Measurements from ENCODE around the gene DMP1.

DMP1 gene

DNA sequence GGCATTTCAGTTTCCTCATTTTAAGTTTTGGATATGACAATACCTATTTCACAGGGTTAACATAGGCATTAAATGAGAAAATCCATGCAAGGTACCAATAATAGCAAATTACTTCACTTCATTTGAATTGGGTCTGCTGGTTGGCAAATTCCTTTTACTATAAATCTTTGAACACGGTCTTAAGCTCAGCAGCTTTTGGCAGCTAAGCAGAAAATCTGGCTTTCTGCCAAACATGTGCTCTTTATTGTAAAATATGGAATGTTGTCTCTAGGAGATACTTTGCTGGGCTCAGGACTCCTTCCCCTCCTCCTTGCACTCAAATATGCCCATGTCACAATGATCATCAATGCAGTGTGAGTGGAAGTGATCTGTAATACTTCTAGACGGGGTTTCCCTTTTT, 16.8 kb upstream of the DMP1 start:
- no peak overlapping the region for H3K4me3 ChIP-seq (ENCODE audit: low read length)
- H3K4me2 ChIP-seq (ENCODE audit: low read length) = no peak overlapping the region
- no peaks in the 10 kb centered on the region for H3K36me3 ChIP-seq (ENCODE audit: insufficient read depth, low read length)
- no peaks in the 10 kb centered on the region for H3K4me1 ChIP-seq (ENCODE audit: control insufficient read depth, insufficient read depth, low read length)
- no peaks in the 10 kb centered on the region for H3K27me3 ChIP-seq (ENCODE audit: control insufficient read depth, insufficient read depth, low read length)
- no peak overlapping the region for H3K9ac ChIP-seq (ENCODE audit: low read depth, low read length)
- H3K9me3 ChIP-seq (replicated peaks; ENCODE audit: low read length) = no peaks in the 10 kb centered on the region

DNA sequence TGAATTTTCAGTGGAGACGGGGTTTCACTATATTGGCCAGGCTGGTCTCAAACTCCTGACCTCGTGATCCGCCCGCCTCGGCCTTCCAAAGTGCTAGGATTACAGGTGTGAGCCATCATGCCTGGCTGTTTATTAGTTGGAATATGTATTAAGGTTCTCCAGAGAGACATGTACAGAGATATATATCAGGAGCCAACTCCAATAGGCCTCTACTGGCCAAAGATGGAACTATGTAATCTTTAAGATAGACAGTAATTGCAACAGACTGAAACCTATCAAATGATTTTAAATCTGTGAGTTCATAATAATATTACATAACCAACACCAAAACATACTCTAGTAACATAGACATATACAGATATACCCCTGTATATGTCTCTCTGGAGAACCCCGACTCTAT, 5.8 kb upstream of the DMP1 start:
- Histone ChIP-seq H3K9ac (ENCODE audit: low read depth, low read length) (no peak overlapping the region), H3K4me3 (ENCODE audit: low read length) (no peak overlapping the region), H3K4me2 (ENCODE audit: low read length) (no peak overlapping the region), H3K27me3 (ENCODE audit: control insufficient read depth, insufficient read depth, low read length) (no peaks in the 10 kb centered on the region), H3K36me3 (ENCODE audit: insufficient read depth, low read length) (no peaks in the 10 kb centered on the region), H3K9me3 (replicated peaks; ENCODE audit: low read length) (no peaks in the 10 kb centered on the region), H3K4me1 (ENCODE audit: control insufficient read depth, insufficient read depth, low read length) (no peaks in the 10 kb centered on the region)

DNA sequence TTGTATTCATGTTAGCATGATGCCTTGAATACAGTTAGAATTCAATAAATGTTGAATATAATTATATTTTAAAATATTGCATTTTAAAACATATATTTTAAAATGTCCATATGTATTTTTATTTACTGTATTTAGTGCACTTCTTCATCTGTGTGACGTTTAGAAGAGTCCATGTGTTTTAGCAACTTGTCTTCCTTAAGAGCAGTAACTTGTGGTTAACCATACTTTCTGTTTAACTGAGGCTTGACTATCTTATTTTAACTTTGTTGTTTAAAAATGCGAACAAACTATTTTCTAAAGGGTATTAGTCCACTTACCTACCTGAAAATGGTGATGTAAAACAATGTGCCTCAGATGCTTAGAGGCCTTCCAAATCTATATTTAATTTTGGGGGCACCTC, 858 bp downstream of the DMP1 start:
- Histone ChIP-seq H3K9ac (ENCODE audit: low read depth, low read length) (no peak overlapping the region), H3K4me2 (ENCODE audit: low read length) (no peak overlapping the region), H3K4me1 (ENCODE audit: control insufficient read depth, insufficient read depth, low read length) (no peaks in the 10 kb centered on the region), H3K27me3 (ENCODE audit: control insufficient read depth, insufficient read depth, low read length) (no peaks in the 10 kb centered on the region), H3K36me3 (ENCODE audit: insufficient read depth, low read length) (no peaks in the 10 kb centered on the region), H3K9me3 (replicated peaks; ENCODE audit: low read length) (no peaks in the 10 kb centered on the region), H3K4me3 (ENCODE audit: low read length) (no peak overlapping the region)

DNA sequence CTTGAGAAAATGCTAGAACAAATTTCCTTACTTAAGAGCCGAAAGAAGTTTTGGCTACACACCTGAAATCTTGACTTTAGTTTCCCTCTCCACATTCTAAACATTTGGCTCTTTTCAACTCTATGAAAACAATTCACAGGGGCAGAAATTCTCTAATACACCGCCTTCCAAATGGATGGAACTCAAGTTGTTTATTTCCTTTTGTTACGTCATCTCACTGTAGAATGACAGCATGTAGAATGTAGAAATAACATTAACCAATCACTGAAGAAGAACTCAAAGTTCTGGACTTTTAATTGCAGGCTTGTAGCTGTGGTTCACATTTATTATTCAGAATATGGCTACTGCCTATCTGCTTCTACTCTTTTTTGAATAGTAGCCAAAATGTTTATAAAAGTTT, 1.9 kb downstream of the DMP1 start:
- H3K4me1 ChIP-seq (ENCODE audit: control insufficient read depth, insufficient read depth, low read length) = no peaks in the 10 kb centered on the region
- no peak overlapping the region for H3K4me3 ChIP-seq (ENCODE audit: low read length)
- H3K9me3 ChIP-seq (replicated peaks; ENCODE audit: low read length) = no peaks in the 10 kb centered on the region
- H3K27me3 ChIP-seq (ENCODE audit: control insufficient read depth, insufficient read depth, low read length) = no peaks in the 10 kb centered on the region
- no peaks in the 10 kb centered on the region for H3K36me3 ChIP-seq (ENCODE audit: insufficient read depth, low read length)
- no peak overlapping the region for H3K9ac ChIP-seq (ENCODE audit: low read depth, low read length)
- H3K4me2 ChIP-seq (ENCODE audit: low read length) = no peak overlapping the region

DNA sequence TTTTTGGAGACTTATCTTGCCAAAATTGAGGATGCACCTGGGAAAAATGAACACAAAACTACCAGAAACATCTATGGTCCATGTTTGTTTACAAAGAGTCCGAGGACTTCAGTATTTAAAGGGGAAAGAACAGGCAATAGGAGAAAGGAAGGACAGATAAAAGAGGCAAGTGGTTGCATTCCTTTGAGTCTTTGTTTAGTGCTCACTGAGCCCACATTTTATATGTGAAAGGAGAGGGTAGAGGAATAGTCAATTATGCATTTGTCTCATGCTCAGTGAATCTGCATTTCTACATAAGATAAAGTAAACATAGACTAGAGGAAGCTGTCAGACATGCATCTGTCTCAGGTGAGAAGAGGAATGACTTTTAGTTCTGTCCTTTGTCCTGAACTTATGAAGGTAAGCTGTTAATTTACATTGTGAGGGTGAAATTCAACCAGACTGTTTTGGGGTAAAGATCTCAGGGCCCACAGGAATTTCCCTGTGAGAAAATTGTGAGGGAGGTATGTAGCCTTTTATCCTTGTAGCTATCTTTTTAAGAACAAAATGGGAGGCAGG, 4.5 kb downstream of the DMP1 start:
- H3K27me3 ChIP-seq (ENCODE audit: control insufficient read depth, insufficient read depth, low read length) = no peaks in the 10 kb centered on the region
- no peak overlapping the region for H3K4me3 ChIP-seq (ENCODE audit: low read length)
- H3K4me1 ChIP-seq (ENCODE audit: control insufficient read depth, insufficient read depth, low read length) = peaks cover 25% of the 10 kb centered on the region
- H3K9ac ChIP-seq (ENCODE audit: low read depth, low read length) = no peak overlapping the region
- no peak overlapping the region for H3K4me2 ChIP-seq (ENCODE audit: low read length)
- H3K9me3 ChIP-seq (replicated peaks; ENCODE audit: low read length) = no peaks in the 10 kb centered on the region
- H3K36me3 ChIP-seq (ENCODE audit: insufficient read depth, low read length) = no peaks in the 10 kb centered on the region

DNA sequence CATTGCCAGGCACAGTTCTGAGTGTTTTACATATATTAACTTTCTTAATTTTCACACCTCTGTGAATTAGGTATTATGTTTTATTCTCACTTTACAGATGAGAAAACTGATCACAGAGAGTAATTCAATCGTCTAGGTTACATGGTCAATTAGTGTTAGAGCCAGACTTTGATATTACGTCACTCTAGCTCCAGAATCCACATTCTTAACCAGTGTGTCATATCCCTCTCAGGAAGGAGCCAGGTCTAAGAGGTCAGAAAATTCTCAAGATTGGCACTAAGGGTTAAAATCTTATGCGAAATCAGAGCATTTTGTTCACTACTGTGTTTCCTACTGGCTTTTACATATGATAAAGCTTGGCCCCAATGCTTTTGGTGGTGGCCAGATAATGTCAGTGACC, 7.4 kb downstream of the DMP1 start:
- Histone ChIP-seq H3K9me3 (replicated peaks; ENCODE audit: low read length) (no peaks in the 10 kb centered on the region), H3K36me3 (ENCODE audit: insufficient read depth, low read length) (no peaks in the 10 kb centered on the region), H3K27me3 (ENCODE audit: control insufficient read depth, insufficient read depth, low read length) (no peaks in the 10 kb centered on the region), H3K9ac (ENCODE audit: low read depth, low read length) (no peak overlapping the region), H3K4me1 (ENCODE audit: control insufficient read depth, insufficient read depth, low read length) (peaks cover 29% of the 10 kb centered on the region), H3K4me2 (ENCODE audit: low read length) (no peak overlapping the region), H3K4me3 (ENCODE audit: low read length) (no peak overlapping the region)

DNA sequence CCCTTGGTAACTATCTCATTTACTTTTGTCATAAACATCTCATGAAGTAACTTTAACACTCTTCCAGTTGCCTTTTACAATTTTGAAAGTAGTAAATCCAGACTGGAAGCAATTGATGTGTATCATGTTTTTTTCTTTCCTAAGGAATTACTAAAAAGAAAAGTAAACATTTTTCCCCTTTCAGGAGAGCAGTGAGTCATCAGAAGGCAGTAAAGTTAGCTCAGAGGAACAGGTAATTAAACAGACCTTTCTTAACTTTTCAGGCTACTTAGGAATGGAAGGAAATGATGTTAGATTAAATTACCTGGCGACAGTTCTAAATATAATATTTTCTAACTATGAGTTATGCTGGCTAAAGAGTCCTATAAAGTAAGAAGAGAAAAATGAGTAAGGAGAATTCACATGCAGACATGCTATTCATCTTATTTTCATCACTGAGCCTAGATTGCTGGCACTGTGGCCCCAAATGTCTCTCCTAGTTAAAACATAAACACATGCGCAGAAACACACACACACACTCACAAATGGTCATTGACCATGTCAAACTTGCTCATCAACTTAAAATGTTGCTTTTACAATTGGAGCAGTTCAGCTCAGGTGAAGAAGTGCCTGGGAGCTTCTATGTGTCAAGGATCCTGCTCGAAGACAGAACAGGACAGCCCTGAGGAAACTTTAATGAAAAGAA, 9.3 kb downstream of the DMP1 start:
- Histone ChIP-seq H3K36me3 (ENCODE audit: insufficient read depth, low read length) (no peaks in the 10 kb centered on the region), H3K4me2 (ENCODE audit: low read length) (peak overlapping the region; percentile 44), H3K4me3 (ENCODE audit: low read length) (no peak overlapping the region), H3K9ac (ENCODE audit: low read depth, low read length) (no peak overlapping the region), H3K27me3 (ENCODE audit: control insufficient read depth, insufficient read depth, low read length) (no peaks in the 10 kb centered on the region), H3K9me3 (replicated peaks; ENCODE audit: low read length) (no peaks in the 10 kb centered on the region), H3K4me1 (ENCODE audit: control insufficient read depth, insufficient read depth, low read length) (peaks cover 29% of the 10 kb centered on the region)

DNA sequence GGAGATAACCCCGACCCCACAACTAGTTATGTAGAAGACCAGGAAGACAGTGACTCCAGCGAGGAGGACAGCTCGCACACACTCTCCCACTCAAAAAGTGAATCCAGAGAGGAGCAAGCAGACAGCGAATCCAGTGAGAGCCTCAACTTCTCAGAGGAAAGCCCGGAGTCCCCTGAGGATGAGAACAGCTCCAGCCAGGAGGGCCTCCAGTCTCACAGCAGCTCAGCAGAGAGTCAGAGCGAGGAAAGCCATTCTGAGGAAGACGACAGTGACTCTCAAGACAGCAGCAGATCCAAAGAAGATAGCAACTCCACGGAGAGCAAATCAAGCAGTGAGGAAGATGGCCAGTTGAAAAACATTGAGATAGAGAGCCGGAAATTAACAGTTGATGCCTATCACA, 12.8 kb downstream of the DMP1 start:
- H3K4me3 ChIP-seq (ENCODE audit: low read length) = no peak overlapping the region
- no peak overlapping the region for H3K9ac ChIP-seq (ENCODE audit: low read depth, low read length)
- H3K4me1 ChIP-seq (ENCODE audit: control insufficient read depth, insufficient read depth, low read length) = peaks cover 21% of the 10 kb centered on the region
- H3K4me2 ChIP-seq (ENCODE audit: low read length) = no peak overlapping the region
- H3K9me3 ChIP-seq (replicated peaks; ENCODE audit: low read length) = no peaks in the 10 kb centered on the region
- H3K36me3 ChIP-seq (ENCODE audit: insufficient read depth, low read length) = no peaks in the 10 kb centered on the region
- no peaks in the 10 kb centered on the region for H3K27me3 ChIP-seq (ENCODE audit: control insufficient read depth, insufficient read depth, low read length)

- H3K4me1 ChIP-seq (ENCODE audit: control insufficient read depth, insufficient read depth, low read length) = no peaks in the 10 kb centered on the region
- H3K4me3 ChIP-seq (ENCODE audit: low read length) = no peak overlapping the region
- H3K4me2 ChIP-seq (ENCODE audit: low read length) = no peak overlapping the region
- H3K9ac ChIP-seq (ENCODE audit: low read depth, low read length) = no peak overlapping the region
- H3K36me3 ChIP-seq (ENCODE audit: insufficient read depth, low read length) = no peaks in the 10 kb centered on the region
- H3K9me3 ChIP-seq (replicated peaks; ENCODE audit: low read length) = no peaks in the 10 kb centered on the region
- H3K27me3 ChIP-seq (ENCODE audit: control insufficient read depth, insufficient read depth, low read length) = no peaks in the 10 kb centered on the region
Observed at GRCh38 chr4:87669373-87669772, 19.3 kb downstream of the DMP1 start.

DNA sequence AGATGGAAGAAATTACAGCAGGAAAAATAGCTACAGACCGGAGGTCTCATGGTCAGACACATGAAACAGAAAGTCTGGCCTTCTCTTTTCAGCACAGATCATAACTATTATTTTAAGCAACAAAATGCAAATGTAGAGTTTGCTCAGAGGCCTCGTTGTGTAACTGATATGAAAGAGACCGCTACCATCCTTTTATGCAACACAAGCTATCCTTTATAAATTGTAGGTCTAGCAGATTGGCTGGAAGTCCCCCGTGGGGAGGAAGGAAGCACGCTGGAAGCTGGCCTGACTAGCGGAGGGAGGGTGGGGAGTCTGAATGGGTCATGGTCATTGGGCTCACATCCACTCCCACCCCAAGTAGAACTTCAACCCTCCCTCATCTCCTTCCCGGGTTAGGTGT, 27.7 kb downstream of the DMP1 start:
- Histone ChIP-seq H3K9ac (ENCODE audit: low read depth, low read length) (no peak overlapping the region), H3K27me3 (ENCODE audit: control insufficient read depth, insufficient read depth, low read length) (no peaks in the 10 kb centered on the region), H3K4me2 (ENCODE audit: low read length) (no peak overlapping the region), H3K36me3 (ENCODE audit: insufficient read depth, low read length) (no peaks in the 10 kb centered on the region), H3K9me3 (replicated peaks; ENCODE audit: low read length) (no peaks in the 10 kb centered on the region), H3K4me1 (ENCODE audit: control insufficient read depth, insufficient read depth, low read length) (no peaks in the 10 kb centered on the region), H3K4me3 (ENCODE audit: low read length) (no peak overlapping the region)

- H3K4me1 ChIP-seq (ENCODE audit: control insufficient read depth, insufficient read depth, low read length) = no peaks in the 10 kb centered on the region
- no peak overlapping the region for H3K9ac ChIP-seq (ENCODE audit: low read depth, low read length)
- H3K9me3 ChIP-seq (replicated peaks; ENCODE audit: low read length) = no peaks in the 10 kb centered on the region
- no peak overlapping the region for H3K4me3 ChIP-seq (ENCODE audit: low read length)
- no peaks in the 10 kb centered on the region for H3K27me3 ChIP-seq (ENCODE audit: control insufficient read depth, insufficient read depth, low read length)
- no peaks in the 10 kb centered on the region for H3K36me3 ChIP-seq (ENCODE audit: insufficient read depth, low read length)
- H3K4me2 ChIP-seq (ENCODE audit: low read length) = no peak overlapping the region
Observed at GRCh38 chr4:87679449-87680169, 29.5 kb downstream of the DMP1 start.

- H3K36me3 ChIP-seq (ENCODE audit: insufficient read depth, low read length) = no peaks in the 10 kb centered on the region
- H3K9me3 ChIP-seq (replicated peaks; ENCODE audit: low read length) = no peaks in the 10 kb centered on the region
- no peak overlapping the region for H3K4me3 ChIP-seq (ENCODE audit: low read length)
- no peak overlapping the region for H3K9ac ChIP-seq (ENCODE audit: low read depth, low read length)
- H3K4me1 ChIP-seq (ENCODE audit: control insufficient read depth, insufficient read depth, low read length) = no peaks in the 10 kb centered on the region
- H3K4me2 ChIP-seq (ENCODE audit: low read length) = no peak overlapping the region
- no peaks in the 10 kb centered on the region for H3K27me3 ChIP-seq (ENCODE audit: control insufficient read depth, insufficient read depth, low read length)
Observed at GRCh38 chr4:87680271-87680670, 30.2 kb downstream of the DMP1 start.
